Muscle of arm (tissue), 12 donors: ENCODE data around the gene VPREB1. TPM values are rescaled to one million over a fixed set of nuclear protein-coding genes. Genes with fewer than 3 reads are reported as not detected.
"Not testable (repeated sequence)": the region's sequence is repeated elsewhere in the genome, so short reads cannot be mapped to it uniquely, and the experiment has no call there.

Source experiments
- DNase-seq: peaks from one replicate; pipeline ENCODE4 v3.0.0-alpha.2; 2013
- polyA plus RNA-seq, 12 donors: library from polyadenylated mRNA; unstranded; fragments of 120-200 nt; gene quantifications; one replicate each; pipeline ENCODE4 v1.2.1, GENCODE V29; 2013; ENCODE audit not compliant: insufficient read length in 12 of 12

VPREB1 gene
- polyA plus RNA-seq, 12 donors: 0.26 to 1.3 (median 0.44) TPM; not detected in 9

GRCh38 chr22:22213231-22213630, 31.4 kb upstream of the VPREB1 start:
- no peak for DNase-seq

- DNase-seq: no peak
Measured at GRCh38 chr22:22214819-22215329, 29.7 kb upstream of the VPREB1 start.

GRCh38 chr22:22215659-22216449, 28.7 kb upstream of the VPREB1 start:
- no peak for DNase-seq

GRCh38 chr22:22216450-22216959, 28.1 kb upstream of the VPREB1 start:
- DNase-seq: no peak

GRCh38 chr22:22218302-22218701, 26.3 kb upstream of the VPREB1 start:
- DNase-seq: no peak

GRCh38 chr22:22219140-22219996, 25.2 kb upstream of the VPREB1 start:
- no peak for DNase-seq

GRCh38 chr22:22221043-22221442, 23.5 kb upstream of the VPREB1 start:
- DNase-seq: not testable (repeated sequence)

- no peak for DNase-seq
Measured at GRCh38 chr22:22226448-22227187, 18.0 kb upstream of the VPREB1 start.

GRCh38 chr22:22228421-22228820, 16.2 kb upstream of the VPREB1 start:
- DNase-seq: no peak

GRCh38 chr22:22228921-22229320, 15.7 kb upstream of the VPREB1 start:
- DNase-seq: no peak

GRCh38 chr22:22229683-22230420, 14.7 kb upstream of the VPREB1 start:
- DNase-seq: no peak

GRCh38 chr22:22230438-22230837, 14.1 kb upstream of the VPREB1 start:
- DNase-seq: no peak

GRCh38 chr22:22233081-22233480, 11.5 kb upstream of the VPREB1 start:
- DNase-seq: no peak

GRCh38 chr22:22235558-22235957, 9.0 kb upstream of the VPREB1 start:
- no peak for DNase-seq

GRCh38 chr22:22237521-22237920, 7.1 kb upstream of the VPREB1 start:
- no peak for DNase-seq

GRCh38 chr22:22239311-22239939, 5.2 kb upstream of the VPREB1 start:
- no peak for DNase-seq

GRCh38 chr22:22241554-22241898, 3.1 kb upstream of the VPREB1 start:
- no peak for DNase-seq

- DNase-seq: no peak
Measured at GRCh38 chr22:22242488-22242887, 2.1 kb upstream of the VPREB1 start.

- DNase-seq: no peak
Measured at GRCh38 chr22:22243033-22243680, 1.4 kb upstream of the VPREB1 start.

- no peak for DNase-seq
Measured at GRCh38 chr22:22245256-22245909, 797 bp downstream of the VPREB1 start.
